GM21723 (cell line): Measurements from ENCODE around the gene MICAL2.

ENCODE experiments used
- ATAC-seq: cut with Tn5 transposase; IDR thresholded peaks from one replicate; pipeline ENCODE4 v1.9.1; 2021; ENCODE audit warnings: mild to moderate bottlenecking, moderate library complexity; ENCODE audit not compliant: unreplicated experiment

Gene MICAL2

GRCh38 chr11:12200279-12200990, 90.0 kb downstream of the MICAL2 start:
- ATAC-seq, result no peak

- ATAC-seq, result no peak
Observed at GRCh38 chr11:12200991-12201985, 90.9 kb downstream of the MICAL2 start.

GRCh38 chr11:12202661-12203310, 92.4 kb downstream of the MICAL2 start:
- ATAC-seq, result no peak

GRCh38 chr11:12204506-12204905, 94.1 kb downstream of the MICAL2 start:
- no peak for ATAC-seq

- ATAC-seq, result no peak
Observed at GRCh38 chr11:12205330-12205729, 94.9 kb downstream of the MICAL2 start.

- no peak for ATAC-seq
Observed at GRCh38 chr11:12206529-12206928, 96.1 kb downstream of the MICAL2 start.

- no peak for ATAC-seq
Observed at GRCh38 chr11:12207384-12208150, 97.2 kb downstream of the MICAL2 start.

- ATAC-seq, result no peak
Observed at GRCh38 chr11:12209096-12209495, 98.7 kb downstream of the MICAL2 start.

GRCh38 chr11:12210200-12210599, 99.8 kb downstream of the MICAL2 start:
- ATAC-seq, result no peak

GRCh38 chr11:12211331-12212065, 101.1 kb downstream of the MICAL2 start:
- peak; percentile 60 for ATAC-seq

GRCh38 chr11:12212174-12212820, 101.9 kb downstream of the MICAL2 start:
- ATAC-seq, result no peak

- ATAC-seq, result no peak
Observed at GRCh38 chr11:12212821-12213185, 102.4 kb downstream of the MICAL2 start.

GRCh38 chr11:12213883-12214282, 103.5 kb downstream of the MICAL2 start:
- ATAC-seq, result no peak

GRCh38 chr11:12214751-12215150, 104.4 kb downstream of the MICAL2 start:
- ATAC-seq, result no peak

GRCh38 chr11:12215181-12215593, 104.8 kb downstream of the MICAL2 start:
- ATAC-seq, result no peak

- no peak for ATAC-seq
Observed at GRCh38 chr11:12216041-12216451, 105.7 kb downstream of the MICAL2 start.

- no peak for ATAC-seq
Observed at GRCh38 chr11:12216671-12217374, 106.4 kb downstream of the MICAL2 start.

GRCh38 chr11:12217879-12218278, 107.5 kb downstream of the MICAL2 start:
- ATAC-seq, result no peak

- no peak for ATAC-seq
Observed at GRCh38 chr11:12218909-12219308, 108.5 kb downstream of the MICAL2 start.
